ENCODE data around the gene LHX8. TPM values are rescaled to one million over a fixed set of nuclear protein-coding genes. Genes with fewer than 3 reads are reported as not detected.

Gene LHX8
- total RNA-seq, 1 experiment from 2014 or later, result not detected

- Mint-ChIP-seq H3K4me1 (ENCODE audit: low read depth, unreplicated experiment) (no peaks in the 10 kb centered on the region), H3K9me3 (ENCODE audit: low read depth, unreplicated experiment) (peaks cover 10% of the 10 kb centered on the region), H3K27me3 (ENCODE audit: unreplicated experiment) (no peaks in the 10 kb centered on the region), H3K36me3 (ENCODE audit: insufficient read depth, unreplicated experiment) (no peaks in the 10 kb centered on the region), H3K27ac (ENCODE audit: unreplicated experiment) (no peak overlapping the region), H3K4me3 (ENCODE audit: low read depth, unreplicated experiment) (no peak overlapping the region)
- intact Hi-C loops (cut with micrococcal nuclease; ENCODE audit: unreplicated experiment), result no loop called here
- TF ChIP-seq CTCF (IDR thresholded peaks at IDR 0.05; ENCODE audit: unreplicated experiment), result no peak
- no TSS peak for BruUV-seq (replicated peaks)
- CTCF ChIA-PET, result no interaction called here
- no peak for DNase-seq
Observed at GRCh38 chr1:75127916-75128717, 6.1 kb upstream of the LHX8 start.

GRCh38 chr1:75129660-75129982, 4.6 kb upstream of the LHX8 start:
- H3K4me3 Mint-ChIP-seq (ENCODE audit: low read depth, unreplicated experiment), result no peak overlapping the region
- H3K9me3 Mint-ChIP-seq (ENCODE audit: low read depth, unreplicated experiment), result peaks cover 10% of the 10 kb centered on the region
- H3K27me3 Mint-ChIP-seq (ENCODE audit: unreplicated experiment), result no peaks in the 10 kb centered on the region
- intact Hi-C loops (cut with micrococcal nuclease; ENCODE audit: unreplicated experiment), result no loop called here
- no peak overlapping the region for H3K27ac Mint-ChIP-seq (ENCODE audit: unreplicated experiment)
- CTCF ChIA-PET, result no interaction called here
- no peak for TF ChIP-seq CTCF (IDR thresholded peaks at IDR 0.05; ENCODE audit: unreplicated experiment)
- no peaks in the 10 kb centered on the region for H3K36me3 Mint-ChIP-seq (ENCODE audit: insufficient read depth, unreplicated experiment)
- no TSS peak for BruUV-seq (replicated peaks)
- no peak for DNase-seq
- H3K4me1 Mint-ChIP-seq (ENCODE audit: low read depth, unreplicated experiment), result no peaks in the 10 kb centered on the region

GRCh38 chr1:75129983-75130789, 4.0 kb upstream of the LHX8 start:
- Mint-ChIP-seq H3K27me3 (ENCODE audit: unreplicated experiment) (no peaks in the 10 kb centered on the region), H3K27ac (ENCODE audit: unreplicated experiment) (no peak overlapping the region), H3K36me3 (ENCODE audit: insufficient read depth, unreplicated experiment) (no peaks in the 10 kb centered on the region), H3K4me3 (ENCODE audit: low read depth, unreplicated experiment) (no peak overlapping the region), H3K9me3 (ENCODE audit: low read depth, unreplicated experiment) (peaks cover 10% of the 10 kb centered on the region), H3K4me1 (ENCODE audit: low read depth, unreplicated experiment) (no peaks in the 10 kb centered on the region)
- intact Hi-C loops (cut with micrococcal nuclease; ENCODE audit: unreplicated experiment), result no loop called here
- TF ChIP-seq CTCF (IDR thresholded peaks at IDR 0.05; ENCODE audit: unreplicated experiment), result no peak
- no peak for DNase-seq
- no TSS peak for BruUV-seq (replicated peaks)
- CTCF ChIA-PET, result no interaction called here

- Mint-ChIP-seq H3K27ac (ENCODE audit: unreplicated experiment) (no peak overlapping the region), H3K9me3 (ENCODE audit: low read depth, unreplicated experiment) (peaks cover 10% of the 10 kb centered on the region), H3K4me1 (ENCODE audit: low read depth, unreplicated experiment) (no peaks in the 10 kb centered on the region), H3K4me3 (ENCODE audit: low read depth, unreplicated experiment) (no peak overlapping the region), H3K27me3 (ENCODE audit: unreplicated experiment) (no peaks in the 10 kb centered on the region), H3K36me3 (ENCODE audit: insufficient read depth, unreplicated experiment) (no peaks in the 10 kb centered on the region)
- BruUV-seq (replicated peaks), result no TSS peak
- CTCF ChIA-PET, result no interaction called here
- DNase-seq, result no peak
- intact Hi-C loops (cut with micrococcal nuclease; ENCODE audit: unreplicated experiment), result no loop called here
- no peak for TF ChIP-seq CTCF (IDR thresholded peaks at IDR 0.05; ENCODE audit: unreplicated experiment)
Observed at GRCh38 chr1:75130865-75131564, 3.2 kb upstream of the LHX8 start.
